Measurements from ENCODE around the gene CDH13.

The CDH13 gene

DNA sequence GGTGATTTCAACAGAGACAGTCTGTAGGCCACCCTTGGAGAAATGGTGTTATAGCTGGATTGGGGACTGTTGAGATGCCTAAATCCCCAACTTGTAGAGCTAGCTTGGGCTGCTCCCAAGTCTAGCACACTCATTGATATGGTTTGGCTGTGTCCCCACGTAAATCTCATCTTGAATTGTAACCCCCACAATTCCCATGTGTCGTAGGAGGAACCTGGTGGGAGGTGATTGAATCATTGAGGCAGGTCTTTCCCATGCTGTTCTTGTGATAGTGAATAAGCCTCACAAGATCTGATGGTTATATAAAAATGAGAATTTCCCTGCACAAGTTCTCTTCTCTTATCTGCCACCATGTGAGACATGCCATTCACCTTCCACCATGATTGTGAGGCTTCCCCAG lies 536.0 kb downstream of the CDH13 start:
- DNase-seq (ENCODE audit: low read depth in 2 of 2) = no peak

DNA sequence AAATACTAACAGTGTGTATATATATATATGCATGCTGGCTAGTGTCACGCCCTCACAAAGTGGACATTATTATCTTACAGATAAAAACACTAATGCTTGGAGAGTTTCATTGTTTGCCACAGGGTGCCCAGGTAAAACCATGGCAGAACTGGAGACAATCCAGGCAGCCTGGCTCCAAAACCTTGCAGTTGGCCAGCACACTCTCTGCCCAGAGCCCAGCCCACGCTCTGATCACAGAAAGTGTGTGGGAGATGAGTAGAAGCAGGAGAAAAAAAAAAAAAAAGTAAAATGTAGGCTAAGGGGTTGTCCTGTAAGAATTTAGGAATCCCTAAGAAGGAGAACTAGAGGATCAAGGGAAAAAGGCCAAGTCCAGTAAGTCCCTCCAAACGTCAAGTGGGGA lies 538.0 kb downstream of the CDH13 start:
- DNase-seq (ENCODE audit: low read depth in 2 of 2) = no peak

GRCh38 chr16:83171396-83171795 lies 544.6 kb downstream of the CDH13 start:
- no peak for DNase-seq (ENCODE audit: low read depth in 2 of 2)

DNA sequence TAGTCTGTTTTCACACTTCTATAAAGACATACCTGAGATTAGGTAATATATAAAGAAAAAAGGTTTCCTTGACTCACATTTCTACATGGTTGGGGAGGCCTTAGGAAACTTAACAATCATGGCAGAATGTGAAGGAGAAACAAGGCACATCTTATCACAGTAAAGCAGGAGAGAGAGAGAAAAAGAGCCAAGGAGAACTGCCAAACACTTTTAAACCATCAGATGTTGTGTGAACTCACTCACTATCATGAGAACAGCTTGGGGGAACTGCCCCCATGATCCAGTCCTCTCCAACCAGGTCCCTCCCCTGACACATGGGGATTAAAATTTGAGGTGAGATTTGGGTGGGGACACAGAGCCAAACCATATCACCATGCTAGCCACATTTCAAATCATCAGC lies 547.9 kb downstream of the CDH13 start:
- no peak for DNase-seq (ENCODE audit: low read depth in 2 of 2)

- DNase-seq (ENCODE audit: low read depth in 2 of 2) = no peak
Measured at GRCh38 chr16:83176802-83177201, 550.0 kb downstream of the CDH13 start.

DNA sequence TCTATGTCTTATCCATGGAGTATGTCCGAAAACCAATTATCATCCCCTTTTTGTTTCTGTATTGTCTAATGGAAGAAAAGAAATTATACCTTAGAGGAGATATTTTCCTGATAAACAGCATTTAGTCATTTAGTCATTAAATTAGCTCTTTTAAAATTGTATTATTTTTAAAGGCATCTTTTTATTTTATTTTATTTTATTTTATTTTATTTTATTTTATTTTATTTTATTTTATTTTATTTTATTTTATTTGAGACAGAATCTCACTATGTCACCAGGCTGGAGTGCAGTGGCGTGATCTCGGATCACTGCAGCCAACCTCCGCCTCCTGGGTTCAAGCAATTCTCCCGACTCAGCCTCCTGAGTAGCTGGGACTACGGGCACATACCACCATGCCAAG lies 559.1 kb downstream of the CDH13 start:
- DNase-seq (ENCODE audit: low read depth in 2 of 2) = no peak

DNA sequence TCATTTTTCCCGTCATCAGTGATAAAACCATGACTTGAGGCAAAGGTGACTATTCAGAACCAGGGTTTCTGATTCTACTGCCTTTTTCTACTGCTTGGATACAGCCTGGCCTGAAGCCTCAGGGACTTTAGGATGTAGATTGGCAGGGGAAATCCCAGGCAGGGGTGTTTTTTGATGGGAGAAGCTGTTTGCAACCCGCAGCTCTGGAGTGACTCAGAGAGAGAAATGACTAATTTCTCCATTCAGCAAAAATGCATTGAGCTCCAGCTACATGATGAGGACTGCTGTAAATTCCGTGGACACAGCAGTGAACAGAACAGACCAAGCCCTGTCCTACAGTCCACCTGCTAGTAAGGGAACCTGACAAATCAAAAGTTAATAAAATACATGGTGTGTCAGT lies 560.6 kb downstream of the CDH13 start:
- DNase-seq (ENCODE audit: low read depth in 2 of 2) = peak in 1 of 2 experiments; percentile 2

GRCh38 chr16:83196796-83197195 lies 570.0 kb downstream of the CDH13 start:
- no peak for DNase-seq (ENCODE audit: low read depth in 2 of 2)

DNA sequence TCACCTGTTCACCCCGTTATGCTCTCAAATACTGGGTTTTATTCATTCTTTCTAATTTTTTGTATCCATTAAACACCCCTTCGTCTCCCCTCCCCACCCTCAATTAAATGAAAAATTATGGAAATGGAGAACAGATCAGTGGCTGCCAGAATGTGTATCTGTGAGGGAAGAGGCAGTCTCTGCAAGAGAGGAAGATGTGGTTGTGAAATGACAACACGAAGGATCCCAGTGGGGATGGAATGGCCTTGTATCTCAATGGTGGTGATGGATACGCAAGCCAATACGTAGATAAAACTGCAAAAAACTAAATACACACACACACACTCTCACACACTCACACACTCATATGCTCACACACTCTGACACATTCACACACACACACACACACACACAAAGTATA lies 570.7 kb downstream of the CDH13 start:
- no peak for DNase-seq (ENCODE audit: low read depth in 2 of 2)

DNA sequence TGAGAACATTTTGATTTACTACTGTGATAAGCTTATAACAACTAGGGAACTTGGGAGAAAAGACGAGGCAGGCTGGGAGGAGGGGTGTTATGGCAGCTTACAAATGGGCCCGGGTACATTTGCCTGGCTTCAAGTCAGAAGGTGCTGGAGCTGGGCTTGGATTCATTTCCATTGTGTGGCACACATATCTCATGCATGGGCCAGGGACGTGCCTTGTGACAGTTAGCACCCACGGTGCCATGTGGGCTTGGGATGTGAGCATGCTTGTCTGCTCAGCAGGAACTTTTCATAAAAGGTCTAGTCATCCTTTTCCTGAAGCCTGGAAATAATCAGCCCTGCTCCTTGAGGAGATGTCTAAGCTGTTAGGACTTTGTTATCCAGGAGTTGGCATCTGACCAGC lies 572.2 kb downstream of the CDH13 start:
- DNase-seq (ENCODE audit: low read depth in 2 of 2) = no peak

DNA sequence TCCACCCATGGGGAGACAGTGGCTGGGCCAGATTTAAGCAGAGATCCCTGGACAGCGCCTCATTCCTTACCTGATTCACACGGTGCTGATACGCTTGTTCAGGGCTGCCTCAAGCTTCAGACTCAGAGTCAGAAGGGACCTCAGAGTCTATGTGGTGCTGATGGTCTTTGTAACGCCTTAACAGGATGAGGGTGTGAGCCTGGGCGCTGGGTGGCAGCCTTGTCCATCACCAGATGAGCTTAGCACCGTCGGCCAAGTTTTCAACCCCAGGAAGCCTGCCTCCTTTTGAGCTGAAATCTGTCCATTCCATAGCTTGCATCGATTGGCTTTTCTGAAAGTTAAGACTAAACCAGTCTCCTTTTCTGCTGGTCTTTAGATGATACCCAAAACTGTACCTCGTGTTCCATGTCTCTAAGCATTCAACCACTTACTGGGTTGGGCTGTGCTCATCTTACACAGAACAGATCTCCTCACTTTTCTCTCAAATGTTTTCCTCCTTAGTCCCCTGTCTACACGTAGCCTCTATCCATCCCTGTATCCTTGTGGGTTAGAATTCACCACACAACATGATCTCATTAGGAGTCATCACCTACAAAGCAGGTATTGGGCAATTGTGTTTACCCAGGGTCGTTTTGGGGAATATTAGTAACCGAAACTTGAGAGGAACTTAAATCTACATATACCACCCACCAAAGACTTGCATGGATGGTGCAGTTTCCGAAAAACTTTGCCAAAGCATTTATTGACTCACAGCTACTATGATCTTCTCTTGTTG lies 573.4 kb downstream of the CDH13 start:
- no peak for DNase-seq (ENCODE audit: low read depth in 2 of 2)

GRCh38 chr16:83201748-83202147 lies 575.0 kb downstream of the CDH13 start:
- no peak for DNase-seq (ENCODE audit: low read depth in 2 of 2)

DNA sequence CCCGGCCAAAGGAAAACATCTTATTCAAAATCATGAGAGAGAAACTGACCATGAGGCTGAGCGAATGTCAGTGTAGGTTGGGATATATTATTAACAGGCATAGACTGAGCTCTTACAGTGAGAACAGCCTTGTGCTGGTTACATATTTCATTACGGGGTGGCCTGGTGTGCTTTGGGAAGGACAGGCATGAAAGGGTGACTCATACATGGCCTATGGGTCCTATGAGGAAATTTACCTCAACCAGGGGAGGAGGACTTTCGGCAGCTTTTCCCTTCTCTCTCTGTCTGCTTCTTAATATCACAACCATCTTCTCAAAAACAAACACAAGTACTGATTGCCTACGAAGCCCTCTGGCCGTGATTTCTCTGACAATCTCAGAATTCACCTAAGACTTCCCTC lies 579.1 kb downstream of the CDH13 start:
- no peak for DNase-seq (ENCODE audit: low read depth in 2 of 2)

- no peak for DNase-seq (ENCODE audit: low read depth in 2 of 2)
Measured at GRCh38 chr16:83206426-83206825, 579.7 kb downstream of the CDH13 start.

- DNase-seq (ENCODE audit: low read depth in 2 of 2) = no peak
Measured at GRCh38 chr16:83211711-83212110, 584.9 kb downstream of the CDH13 start.

DNA sequence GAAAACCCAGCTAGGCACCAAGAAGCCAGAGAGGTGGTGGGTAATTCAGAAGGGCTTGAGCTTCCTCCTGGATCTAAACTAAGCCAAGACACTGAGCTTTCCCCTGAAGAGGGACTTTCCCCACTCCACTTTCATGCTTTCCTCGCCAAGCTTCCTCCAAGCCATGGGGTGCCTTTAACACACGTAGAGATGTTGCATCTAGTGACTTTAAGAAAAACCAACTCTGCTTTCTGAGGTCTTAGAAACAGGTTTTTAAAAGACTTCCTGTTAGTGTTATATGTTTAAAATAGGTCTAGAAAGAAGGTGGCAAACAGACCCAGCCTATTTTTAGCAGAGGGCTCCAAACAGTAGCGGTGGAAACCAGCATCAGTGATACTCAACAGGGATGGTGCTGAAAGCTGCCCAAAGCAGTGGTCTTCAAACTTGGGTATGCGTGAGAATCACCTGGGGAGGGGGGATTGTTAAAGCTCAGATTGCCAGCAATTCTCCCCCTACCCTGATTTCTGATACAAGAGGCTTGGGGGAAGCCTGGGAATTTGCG lies 585.6 kb downstream of the CDH13 start:
- no peak for DNase-seq (ENCODE audit: low read depth in 2 of 2)

- no peak for DNase-seq (ENCODE audit: low read depth in 2 of 2)
Measured at GRCh38 chr16:83214671-83215070, 587.9 kb downstream of the CDH13 start.

- DNase-seq (ENCODE audit: low read depth in 2 of 2) = peak in 1 of 2 experiments; percentile 47
Measured at GRCh38 chr16:83215406-83216001, 588.7 kb downstream of the CDH13 start.

DNA sequence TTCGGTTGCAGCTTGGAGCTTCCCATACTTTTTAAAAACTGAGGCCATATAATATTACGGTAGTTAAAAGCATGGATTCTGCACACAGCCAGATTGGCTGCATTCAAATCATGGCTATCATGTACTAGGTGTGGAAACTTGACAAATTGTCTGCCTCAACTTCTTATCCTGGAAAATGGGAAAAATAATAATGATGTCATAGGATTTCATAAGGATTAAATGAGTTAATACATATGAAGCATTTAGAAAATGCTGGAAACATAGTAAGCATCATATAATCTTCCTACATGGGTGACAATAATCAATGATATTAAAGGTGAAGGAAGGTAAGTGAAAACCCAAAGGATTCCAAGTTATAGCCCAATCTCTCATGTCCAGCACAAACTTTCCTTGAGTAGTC lies 592.5 kb downstream of the CDH13 start:
- no peak for DNase-seq (ENCODE audit: low read depth in 2 of 2)

DNA sequence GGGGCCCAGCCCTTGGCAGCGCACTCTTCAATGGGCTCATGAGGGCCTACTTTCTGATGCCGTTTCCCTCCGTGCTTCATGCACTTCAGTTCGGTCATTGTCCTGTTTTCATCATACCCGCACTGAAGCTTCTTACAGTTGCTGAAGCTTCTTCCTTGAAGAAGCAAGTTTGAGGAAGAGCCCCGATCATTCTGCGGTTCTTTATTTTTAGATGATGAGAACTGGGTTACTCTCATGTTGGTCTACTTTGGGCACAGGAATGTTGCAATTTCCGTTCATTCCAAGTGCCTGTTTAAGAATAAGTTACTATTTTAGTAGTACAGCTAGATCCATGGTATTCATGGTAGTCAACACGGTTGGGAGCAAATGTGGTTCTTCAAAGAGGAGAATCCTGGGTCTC lies 593.3 kb downstream of the CDH13 start:
- DNase-seq (ENCODE audit: low read depth in 2 of 2) = no peak

DNA sequence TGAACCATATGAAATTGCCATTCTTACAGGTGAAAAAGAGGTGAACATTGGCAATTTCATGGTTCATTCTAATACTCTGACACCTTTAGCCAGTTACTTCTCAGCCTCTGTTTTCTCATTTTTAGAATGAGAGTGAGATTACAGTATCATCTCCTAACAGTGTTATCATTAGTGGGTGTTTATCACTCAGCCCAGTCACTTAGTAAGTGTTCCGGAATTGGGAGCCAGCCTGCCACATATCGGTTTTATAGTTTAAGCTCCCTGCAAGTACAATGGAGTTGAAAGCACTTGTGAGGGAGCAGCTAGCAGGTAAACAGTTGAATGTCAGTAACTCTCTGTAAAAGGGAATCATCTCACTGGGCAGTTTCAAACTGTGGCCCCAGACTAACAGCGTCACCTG lies 597.9 kb downstream of the CDH13 start:
- no peak for DNase-seq (ENCODE audit: low read depth in 2 of 2)

- DNase-seq (ENCODE audit: low read depth in 2 of 2) = no peak
Measured at GRCh38 chr16:83227336-83227735, 600.6 kb downstream of the CDH13 start.

GRCh38 chr16:83231729-83232128 lies 605.0 kb downstream of the CDH13 start:
- DNase-seq (ENCODE audit: low read depth in 2 of 2) = no peak
